PFSK-1 (cell line): ENCODE results near the gene DDX56.

Experiments used
- POLR2AphosphoS5 ChIP-seq: IDR thresholded peaks from 2 replicates; pipeline ENCODE4 v1.6.1; 2012; ENCODE audit warnings: low read depth, mild to moderate bottlenecking, control low read depth, low read length, moderate library complexity
- TAF1 ChIP-seq: IDR thresholded peaks from 2 replicates; pipeline ENCODE4 v1.6.1; 2012; ENCODE audit warnings: low read length, control low read depth, borderline replicate concordance; ENCODE audit not compliant: insufficient read depth
- TF ChIP-seq, protein P1 (sequence below), 2 experiments: IDR thresholded peaks; 2 replicates each; pipeline versions ENCODE4 v1.6.1 to v1.8.0; 2011 to 2012; ENCODE audit warnings: low read depth in 2 of 2, low read length in 2 of 2, control low read depth in 1 of 2, inconsistent platforms in 1 of 2, mild to moderate bottlenecking in 1 of 2, moderate library complexity in 1 of 2; ENCODE audit not compliant: insufficient read depth in 1 of 2

DNA sequence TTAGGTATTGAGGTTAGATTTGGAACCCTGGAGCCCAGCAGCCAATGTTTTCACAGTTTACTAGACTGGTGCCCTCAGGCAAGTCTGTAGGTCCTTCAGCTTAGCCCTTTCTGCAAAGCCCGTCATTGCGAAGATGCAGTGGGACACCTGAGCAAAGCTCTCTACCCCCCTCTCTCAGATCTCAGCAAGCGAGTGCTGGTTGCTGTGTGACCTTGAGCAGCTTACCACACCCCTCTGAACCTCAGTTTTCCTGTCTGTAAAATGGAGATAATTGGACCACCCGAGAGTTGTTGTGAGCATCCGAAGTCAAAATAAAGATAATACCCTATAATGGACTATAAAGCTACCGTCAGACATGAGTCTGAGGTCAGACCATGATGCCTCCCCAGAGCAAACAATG is 36.3 kb downstream of the DDX56 start:
- TF ChIP-seq POLR2AphosphoS5 (no peak), TAF1 (no peak)
- TF ChIP-seq, protein P1, sequence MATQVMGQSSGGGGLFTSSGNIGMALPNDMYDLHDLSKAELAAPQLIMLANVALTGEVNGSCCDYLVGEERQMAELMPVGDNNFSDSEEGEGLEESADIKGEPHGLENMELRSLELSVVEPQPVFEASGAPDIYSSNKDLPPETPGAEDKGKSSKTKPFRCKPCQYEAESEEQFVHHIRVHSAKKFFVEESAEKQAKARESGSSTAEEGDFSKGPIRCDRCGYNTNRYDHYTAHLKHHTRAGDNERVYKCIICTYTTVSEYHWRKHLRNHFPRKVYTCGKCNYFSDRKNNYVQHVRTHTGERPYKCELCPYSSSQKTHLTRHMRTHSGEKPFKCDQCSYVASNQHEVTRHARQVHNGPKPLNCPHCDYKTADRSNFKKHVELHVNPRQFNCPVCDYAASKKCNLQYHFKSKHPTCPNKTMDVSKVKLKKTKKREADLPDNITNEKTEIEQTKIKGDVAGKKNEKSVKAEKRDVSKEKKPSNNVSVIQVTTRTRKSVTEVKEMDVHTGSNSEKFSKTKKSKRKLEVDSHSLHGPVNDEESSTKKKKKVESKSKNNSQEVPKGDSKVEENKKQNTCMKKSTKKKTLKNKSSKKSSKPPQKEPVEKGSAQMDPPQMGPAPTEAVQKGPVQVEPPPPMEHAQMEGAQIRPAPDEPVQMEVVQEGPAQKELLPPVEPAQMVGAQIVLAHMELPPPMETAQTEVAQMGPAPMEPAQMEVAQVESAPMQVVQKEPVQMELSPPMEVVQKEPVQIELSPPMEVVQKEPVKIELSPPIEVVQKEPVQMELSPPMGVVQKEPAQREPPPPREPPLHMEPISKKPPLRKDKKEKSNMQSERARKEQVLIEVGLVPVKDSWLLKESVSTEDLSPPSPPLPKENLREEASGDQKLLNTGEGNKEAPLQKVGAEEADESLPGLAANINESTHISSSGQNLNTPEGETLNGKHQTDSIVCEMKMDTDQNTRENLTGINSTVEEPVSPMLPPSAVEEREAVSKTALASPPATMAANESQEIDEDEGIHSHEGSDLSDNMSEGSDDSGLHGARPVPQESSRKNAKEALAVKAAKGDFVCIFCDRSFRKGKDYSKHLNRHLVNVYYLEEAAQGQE (IDR thresholded peaks at IDR 0.05; ENCODE audit: insufficient read depth in 1 of 2, low read depth in 2 of 2, low read length in 2 of 2), result no peak
